Gastroesophageal sphincter (tissue), 4 donors: ENCODE data around the gene MED12. TPM values are rescaled to one million over a fixed set of nuclear protein-coding genes. Genes with fewer than 3 reads are reported as not detected.
A peak's percentile ranks its signal among the peaks of the same experiment; 100 is the strongest.
"Not testable (repeated sequence)": the region's sequence is repeated elsewhere in the genome, so short reads cannot be mapped to it uniquely, and the experiment has no call there.

Experiments
- ATAC-seq: fragments of 150-250 bp; one replicate; pipeline ENCODE4 v1.9.1; 2016; ENCODE audit warnings: mild to moderate bottlenecking, moderate library complexity
- H3K27ac ChIP-seq, 4 donors: fragments of 200-600 bp; sonication (generic) in 3 of 4; 1 replicate in 3 of 4; 2 replicates in 1 of 4; pipeline ENCODE4 v1.5.1; 2016 to 2019
- H3K27me3 ChIP-seq: fragments of 200-600 bp; sonication (generic); one replicate; pipeline ENCODE4 v1.5.1; 2019
- H3K36me3 ChIP-seq, 2 donors: fragments of 200-600 bp; sonication (generic); one replicate each; pipeline ENCODE4 v1.5.1; 2019; ENCODE audit warnings: control low read depth in 1 of 2
- H3K4me1 ChIP-seq, 3 donors: fragments of 200-600 bp; sonication (generic); 1 replicate in 2 of 3; 2 replicates in 1 of 3; pipeline ENCODE4 v1.5.1; 2016 to 2019; ENCODE audit warnings: control low read depth in 2 of 3
- H3K4me3 ChIP-seq, 2 donors: fragments of 200-600 bp; sonication (generic); one replicate each; pipeline ENCODE4 v1.5.1; 2019; ENCODE audit warnings: mild to moderate bottlenecking in 1 of 2, moderate library complexity in 1 of 2
- H3K9me3 ChIP-seq, 3 donors: fragments of 200-600 bp; sonication (generic); one replicate each; pipeline ENCODE4 v1.5.1; 2017 to 2019; ENCODE audit warnings: control low read depth in 2 of 3
- EP300 ChIP-seq: sonication (generic); formaldehyde crosslinking; IDR thresholded peaks from one replicate; pipeline ENCODE4 v1.6.1; 2017; ENCODE audit warnings: antibody characterized with exemption, mild to moderate bottlenecking
- POLR2A ChIP-seq, 2 donors: fragments of 450-650 bp; IDR thresholded peaks; one replicate each; pipeline ENCODE4 v1.6.1; 2017; ENCODE audit warnings: antibody characterized with exemption in 2 of 2, mild to moderate bottlenecking in 2 of 2, moderate library complexity in 1 of 2
- POLR2AphosphoS5 ChIP-seq: sonication (generic); formaldehyde crosslinking; IDR thresholded peaks from one replicate; pipeline ENCODE4 v1.6.1; 2017; ENCODE audit warnings: antibody characterized with exemption
- WGBS, 2 donors: methylation state at CpG; one replicate each; pipeline ENCODE4 v1.1.5; 2018; ENCODE audit warnings: low coverage in 1 of 2; 5-methylcytosine and 5-hydroxymethylcytosine counted together
- total RNA-seq, 4 donors: library from RNA; depleted of rRNA; stranded (reverse); fragments of >200 nt; gene quantifications; one replicate each; pipeline ENCODE4 v1.1.0, GENCODE V29; 2016
- TF ChIP-seq, protein P1 (sequence below), 4 experiments: fragments of 200-600 bp in 2 of 4; fragments of 450-650 bp in 2 of 4; sonication (generic) in 1 of 4; IDR thresholded peaks; one replicate each; pipeline ENCODE4 v1.5.1; 2017 to 2019; ENCODE audit warnings: antibody characterized with exemption in 4 of 4, mild to moderate bottlenecking in 2 of 4, moderate library complexity in 2 of 4

Gene MED12
- total RNA-seq, 4 donors from 2014 or later: 19.7 to 30.2 (median 26.2) TPM

GRCh38 chrX:71177327-71177726 lies 58.9 kb downstream of the MED12 start:
- TF ChIP-seq EP300 (no peak), POLR2A (IDR thresholded peaks at IDR 0.05) (no peak), POLR2AphosphoS5 (no peak)
- TF ChIP-seq, protein P1, sequence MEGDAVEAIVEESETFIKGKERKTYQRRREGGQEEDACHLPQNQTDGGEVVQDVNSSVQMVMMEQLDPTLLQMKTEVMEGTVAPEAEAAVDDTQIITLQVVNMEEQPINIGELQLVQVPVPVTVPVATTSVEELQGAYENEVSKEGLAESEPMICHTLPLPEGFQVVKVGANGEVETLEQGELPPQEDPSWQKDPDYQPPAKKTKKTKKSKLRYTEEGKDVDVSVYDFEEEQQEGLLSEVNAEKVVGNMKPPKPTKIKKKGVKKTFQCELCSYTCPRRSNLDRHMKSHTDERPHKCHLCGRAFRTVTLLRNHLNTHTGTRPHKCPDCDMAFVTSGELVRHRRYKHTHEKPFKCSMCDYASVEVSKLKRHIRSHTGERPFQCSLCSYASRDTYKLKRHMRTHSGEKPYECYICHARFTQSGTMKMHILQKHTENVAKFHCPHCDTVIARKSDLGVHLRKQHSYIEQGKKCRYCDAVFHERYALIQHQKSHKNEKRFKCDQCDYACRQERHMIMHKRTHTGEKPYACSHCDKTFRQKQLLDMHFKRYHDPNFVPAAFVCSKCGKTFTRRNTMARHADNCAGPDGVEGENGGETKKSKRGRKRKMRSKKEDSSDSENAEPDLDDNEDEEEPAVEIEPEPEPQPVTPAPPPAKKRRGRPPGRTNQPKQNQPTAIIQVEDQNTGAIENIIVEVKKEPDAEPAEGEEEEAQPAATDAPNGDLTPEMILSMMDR (IDR thresholded peaks at IDR 0.05): no peak
- Histone ChIP-seq H3K27ac (no peak overlapping the region), H3K9me3 (no peaks in the 10 kb centered on the region), H3K4me1 (peaks cover 0 to 6% (median 0%) of the 10 kb centered on the region in 3 donors), H3K4me3 (no peak overlapping the region), H3K36me3 (no peaks in the 10 kb centered on the region), H3K27me3 (no peaks in the 10 kb centered on the region)
- WGBS, 2 donors: 40 to 70% methylated on average over 1 to 2 of the region's 3 CpGs
- no peak for ATAC-seq

DNA sequence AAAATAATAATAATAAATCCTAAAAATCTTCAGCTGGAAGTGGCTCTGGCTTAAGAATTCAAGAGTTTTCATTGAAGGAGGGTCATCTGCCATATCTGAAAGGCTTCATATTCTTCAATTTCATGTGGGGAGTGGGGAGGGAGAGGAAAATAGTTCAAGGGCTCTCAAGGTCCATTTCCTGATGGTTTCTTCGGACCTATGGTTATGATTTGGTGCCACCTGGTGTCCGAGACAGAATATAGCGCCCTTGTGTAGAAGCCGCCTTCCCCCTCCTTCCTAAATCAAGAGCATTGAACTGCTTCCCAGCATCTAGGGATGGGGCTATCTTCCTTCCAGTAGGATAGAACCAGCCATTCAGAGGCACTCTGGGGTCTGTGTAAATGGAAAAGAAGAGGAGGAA lies 60.5 kb downstream of the MED12 start:
- 0% methylated on average over 1 of the region's 4 CpGs; no CpG with 5 or more reads in 1 of the 2 donors for WGBS, 2 donors
- Histone ChIP-seq H3K4me3 (no peak overlapping the region), H3K27ac (peak overlapping the region in 1 of 4 donors; percentile 32), H3K27me3 (no peaks in the 10 kb centered on the region), H3K9me3 (no peaks in the 10 kb centered on the region), H3K4me1 (peaks cover 0 to 16% (median 5%) of the 10 kb centered on the region in 3 donors), H3K36me3 (no peaks in the 10 kb centered on the region)
- ATAC-seq: no peak
- no peak for TF ChIP-seq POLR2A (IDR thresholded peaks at IDR 0.05)
- TF ChIP-seq, protein P1 (IDR thresholded peaks at IDR 0.05): peak; percentile 30 to 78 (median 64)
- no peak for TF ChIP-seq POLR2AphosphoS5
- no peak for TF ChIP-seq EP300

DNA sequence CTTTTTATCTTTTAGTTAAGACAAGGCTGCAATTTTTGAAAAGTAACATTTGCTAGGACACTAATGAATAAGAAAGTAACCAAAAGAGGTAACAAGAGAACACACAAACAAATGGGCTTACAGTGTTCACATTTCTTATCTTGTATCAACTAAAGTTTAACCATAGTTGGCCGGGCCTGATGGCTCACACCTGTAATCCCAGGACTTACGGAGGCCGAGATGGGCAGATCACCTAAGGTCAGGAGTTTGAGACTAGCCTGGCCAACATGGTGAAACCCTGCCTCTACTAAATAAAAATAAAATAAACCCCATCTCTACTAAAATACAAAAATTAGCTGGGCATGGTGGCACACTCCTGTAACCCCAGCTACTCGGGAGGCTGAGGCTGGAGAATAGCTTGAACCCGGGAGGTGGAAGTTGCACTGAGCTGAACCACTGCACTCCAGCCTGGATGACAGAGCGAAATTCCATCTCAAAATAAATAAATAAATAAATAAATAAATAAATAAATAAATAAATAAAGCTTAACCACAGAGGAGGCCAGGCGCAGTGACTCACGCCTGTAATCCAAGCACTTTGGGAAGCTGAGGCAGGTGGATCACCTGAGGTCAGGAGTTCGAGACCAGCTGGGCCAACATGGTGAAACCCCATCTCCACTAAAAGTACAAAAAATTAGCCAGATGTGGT lies 62.3 kb downstream of the MED12 start:
- not testable (repeated sequence) for ATAC-seq, H3K36me3 ChIP-seq, H3K9me3 ChIP-seq, H3K4me3 ChIP-seq, H3K27me3 ChIP-seq
- peak overlapping the region in 2 of 4 donors; percentile 87 to 88 for H3K27ac ChIP-seq
- WGBS, 2 donors: 57 to 85% methylated on average over 2 to 6 of the region's 9 CpGs
- H3K4me1 ChIP-seq: peaks cover 0 to 16% (median 5%) of the 10 kb centered on the region in 3 donors

DNA sequence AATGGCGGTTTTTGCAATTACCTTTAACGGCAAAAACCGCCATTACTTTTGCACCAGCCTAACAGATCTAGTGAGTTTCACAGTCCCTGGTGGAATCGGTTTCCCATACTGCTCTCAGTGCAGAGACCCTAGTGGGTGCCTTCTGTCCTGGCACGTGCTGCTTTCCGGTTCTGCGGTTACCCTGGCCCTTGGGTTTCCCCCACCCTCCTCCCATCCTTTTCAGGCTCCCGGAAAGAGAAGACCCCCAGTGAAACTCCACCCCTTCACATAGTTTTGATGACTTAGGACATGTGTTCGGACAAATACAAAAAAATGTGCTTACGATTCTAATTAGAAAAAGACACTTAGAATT lies 63.1 kb downstream of the MED12 start:
- peak overlapping the region; percentile 77 to 99 (median 88) for H3K27ac ChIP-seq
- TF ChIP-seq POLR2A (IDR thresholded peaks at IDR 0.05): no peak
- TF ChIP-seq EP300: no peak
- no peak for TF ChIP-seq POLR2AphosphoS5
- TF ChIP-seq, protein P1 (IDR thresholded peaks at IDR 0.05): no peak
- 5 to 39% methylated on average over 5 to 6 of the region's 10 CpGs for WGBS, 2 donors
- ATAC-seq: no peak
- no peaks in the 10 kb centered on the region for H3K9me3 ChIP-seq
- peak overlapping the region; percentile 52 to 90 for H3K4me3 ChIP-seq
- H3K36me3 ChIP-seq: no peaks in the 10 kb centered on the region
- H3K4me1 ChIP-seq: peaks cover 0 to 16% (median 5%) of the 10 kb centered on the region in 3 donors
- H3K27me3 ChIP-seq: no peaks in the 10 kb centered on the region

DNA sequence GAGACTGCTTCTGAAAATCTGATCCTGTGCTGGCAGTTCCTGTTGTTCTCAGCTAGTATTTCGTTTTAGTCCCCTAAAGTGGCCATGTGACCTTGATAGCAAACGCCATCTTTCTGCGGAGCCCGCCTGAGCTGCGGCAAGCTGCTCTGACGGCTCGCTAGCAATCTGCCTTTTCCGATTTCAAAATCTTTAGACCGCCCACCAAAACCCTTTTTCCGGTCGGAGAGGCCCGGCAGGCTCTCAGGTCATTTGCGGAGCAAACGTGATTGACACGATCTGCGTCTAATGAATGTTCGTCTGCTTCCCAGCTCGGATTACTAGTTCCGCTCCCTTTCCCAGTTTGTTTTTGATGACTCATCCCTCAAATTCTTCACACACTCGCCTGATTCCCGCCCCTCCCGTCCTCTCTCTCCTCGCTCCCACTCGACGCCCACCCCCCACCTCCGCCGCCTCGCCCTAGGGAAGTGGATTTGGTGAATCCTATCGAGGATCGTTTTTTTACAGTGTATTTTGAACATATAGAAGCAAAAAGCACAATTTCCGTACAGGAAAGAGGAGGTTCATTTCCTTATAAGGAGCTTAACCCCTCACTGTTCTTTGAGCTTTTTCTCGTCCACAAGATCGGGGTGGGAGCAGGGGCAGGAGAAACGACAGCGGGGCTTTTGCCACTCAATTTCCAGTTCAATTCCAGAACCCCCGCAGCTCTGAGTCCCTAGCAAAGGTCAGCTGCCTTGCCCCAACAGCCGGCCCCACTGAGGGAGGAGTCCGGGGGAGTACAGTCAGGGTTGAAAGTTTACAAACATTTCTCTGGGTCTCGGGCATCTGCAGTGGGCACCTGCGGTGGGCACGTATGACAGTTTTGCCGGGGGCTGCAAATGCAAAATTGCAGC lies 63.8 kb downstream of the MED12 start:
- H3K27ac ChIP-seq: peak overlapping the region; percentile 84 to 99 (median 88)
- no peaks in the 10 kb centered on the region for H3K9me3 ChIP-seq
- ATAC-seq: peak; percentile 95
- TF ChIP-seq POLR2AphosphoS5: peak; percentile 88
- peak; percentile 48 to 64 for TF ChIP-seq POLR2A (IDR thresholded peaks at IDR 0.05)
- TF ChIP-seq, protein P1 (IDR thresholded peaks at IDR 0.05): no peak
- peak overlapping the region; percentile 52 to 90 for H3K4me3 ChIP-seq
- peaks cover 0 to 16% (median 5%) of the 10 kb centered on the region in 3 donors for H3K4me1 ChIP-seq
- H3K36me3 ChIP-seq: no peaks in the 10 kb centered on the region
- 0 to 44% methylated on average over 8 to 29 of the region's 42 CpGs for WGBS, 2 donors
- no peaks in the 10 kb centered on the region for H3K27me3 ChIP-seq
